K562 (cell line): ENCODE data around the gene PLEKHG4B. TPM values are rescaled to one million over a fixed set of nuclear protein-coding genes. Genes with fewer than 3 reads are reported as not detected.

Experiments used
- GABPB2 ChIP-seq: fragments of 250-450 bp; sonication (Bioruptor Pico); conservative IDR thresholded peaks from 2 replicates; pipeline ENCODE4 v1.5.1; 2021; ENCODE audit warnings: mild to moderate bottlenecking
- HCFC1 ChIP-seq: IDR thresholded peaks from 2 replicates; pipeline ENCODE4 v1.6.1; 2012; ENCODE audit warnings: low read depth, low read length, improper control_type of control experiment
- MBD1 ChIP-seq: fragments of 250-450 bp; sonication (Bioruptor Pico); IDR thresholded peaks from 2 replicates; pipeline ENCODE4 v1.8.0; 2022; ENCODE audit warnings: inconsistent platforms
- SRSF3 ChIP-seq: fragments of 200-400 bp; formaldehyde crosslinking; IDR thresholded peaks from 2 replicates; pipeline ENCODE4 v1.6.1; 2016; ENCODE audit warnings: mild to moderate bottlenecking, low read length, moderate library complexity; ENCODE audit not compliant: insufficient read depth
- TCF7L2 ChIP-seq: fragments of 150-350 bp; IDR thresholded peaks from 2 replicates; pipeline ENCODE4 v1.6.1; 2016; ENCODE audit warnings: low read depth, mild to moderate bottlenecking, low read length, moderate library complexity
- TEAD4 ChIP-seq, 2 experiments: sonication (generic) in 1 of 2; formaldehyde crosslinking in 1 of 2; IDR thresholded peaks; 2 replicates each; pipeline versions ENCODE4 v1.6.1 to v1.8.0; 2012 to 2022; ENCODE audit warnings: borderline replicate concordance in 1 of 2, inconsistent platforms in 1 of 2, low read length in 1 of 2, mild to moderate bottlenecking in 1 of 2, missing genetic modification reagents in 1 of 2
- ZNF436 ChIP-seq: fragments of 250-450, 450-650 bp; sonication (Bioruptor Pico); formaldehyde crosslinking; IDR thresholded peaks from 2 replicates; pipeline ENCODE4 v1.7.0; 2020; ENCODE audit warnings: mild to moderate bottlenecking
- polyA plus RNA-seq, 8 experiments: library from polyadenylated mRNA; depleted of rRNA in 4 of 8; stranded (reverse) in 5 of 8; unstranded in 3 of 8; fragments of >200 nt; fragmentation: Nextera tagmentation in 2 of 8; fragmentation: Illumina TruSeq in 1 of 8; extraction: Ambion mirVana in 2 of 8; extraction: Trizol in 1 of 8; gene quantifications; 2 replicates each; pipeline versions ENCODE4 v1.2.1 to v1.2.3, GENCODE V29; 2011 to 2014; ENCODE audit warnings: inconsistent platforms in 1 of 8, missing spikeins in 1 of 8
- total RNA-seq, 7 experiments: library from RNA; depleted of rRNA in 6 of 7; stranded (reverse); fragments of >200 nt in 6 of 7; fragmentation: Illumina TruSeq in 2 of 7; extraction: Trizol in 2 of 7; gene quantifications; 2 replicates each; pipeline versions ENCODE4 v1.2.1 to v1.2.3, GENCODE V29; 2011 to 2021; ENCODE audit warnings: low replicate concordance in 1 of 7
- TF ChIP-seq, protein P1 (sequence below): IDR thresholded peaks from 3 replicates; pipeline ENCODE4 v1.6.1; 2011; ENCODE audit warnings: borderline replicate concordance, mild to moderate bottlenecking; ENCODE audit not compliant: insufficient read length, insufficient read depth

The PLEKHG4B gene
- total and polyA plus RNA-seq, 9 of the 15 experiments (the other 6 are each of a cell fraction or from before 2014, with no cell fraction given), result 0.02 TPM; not detected in 8

GRCh38 chr5:79821-80220, 12.1 kb upstream of the PLEKHG4B start (continued):
- TF ChIP-seq MBD1 (no peak), ZNF436 (CRISPR knock-in tag) (no peak), HCFC1 (no peak), GABPB2 (CRISPR knock-in tag) (no peak), SRSF3 (no peak), TCF7L2 (no peak), TEAD4 (IDR thresholded peaks at IDR 0.05; ENCODE audit: low read length) (no peak), TEAD4 (CRISPR knock-in tag; IDR thresholded peaks at IDR 0.05; ENCODE audit: borderline replicate concordance) (no peak)
- TF ChIP-seq, protein P1, sequence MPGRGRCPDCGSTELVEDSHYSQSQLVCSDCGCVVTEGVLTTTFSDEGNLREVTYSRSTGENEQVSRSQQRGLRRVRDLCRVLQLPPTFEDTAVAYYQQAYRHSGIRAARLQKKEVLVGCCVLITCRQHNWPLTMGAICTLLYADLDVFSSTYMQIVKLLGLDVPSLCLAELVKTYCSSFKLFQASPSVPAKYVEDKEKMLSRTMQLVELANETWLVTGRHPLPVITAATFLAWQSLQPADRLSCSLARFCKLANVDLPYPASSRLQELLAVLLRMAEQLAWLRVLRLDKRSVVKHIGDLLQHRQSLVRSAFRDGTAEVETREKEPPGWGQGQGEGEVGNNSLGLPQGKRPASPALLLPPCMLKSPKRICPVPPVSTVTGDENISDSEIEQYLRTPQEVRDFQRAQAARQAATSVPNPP, result no peak
